ENCODE results near the gene XPO6. TPM values are rescaled to one million over a fixed set of nuclear protein-coding genes. Genes with fewer than 3 reads are reported as not detected.

XPO6 gene
- total and polyA plus RNA-seq, 2 of the 13 experiments (the other 11 are each of a cell fraction or from before 2014, with no cell fraction given): 109 to 129 TPM

GRCh38 chr16:28204622-28205021, 7.1 kb downstream of the XPO6 start (continued):
- TF ChIP-seq ZNF780A (CRISPR knock-in tag; IDR thresholded peaks at IDR 0.05): no peak
- no peak for TF ChIP-seq ZKSCAN5 (CRISPR knock-in tag; IDR thresholded peaks at IDR 0.05)
- no peak for TF ChIP-seq ZNF784 (CRISPR knock-in tag; IDR thresholded peaks at IDR 0.05; ENCODE audit: borderline replicate concordance)
- no peak for TF ChIP-seq GTF3A (CRISPR knock-in tag; conservative IDR thresholded peaks at IDR 0.05)
- TF ChIP-seq RBAK (CRISPR knock-in tag; IDR thresholded peaks at IDR 0.05): no peak

GRCh38 chr16:28204204-28204603, 7.6 kb downstream of the XPO6 start:
- Histone ChIP-seq H3K4me1 (ENCODE audit: insufficient read depth, low read length) (peaks cover 46% of the 10 kb centered on the region), H3K9me3 (ENCODE audit: low read length) (no peaks in the 10 kb centered on the region), H4K20me1 (ENCODE audit: insufficient read depth, low read length) (peaks cover 16% of the 10 kb centered on the region), H3K4me3 (replicated peaks in 1 of 3; ENCODE audit: insufficient read depth in 1 of 3, low read depth in 2 of 3, low read length in 3 of 3) (no peak overlapping the region), H3K27me3 (ENCODE audit: control insufficient read depth in 1 of 2, insufficient read depth in 2 of 2, low read length in 2 of 2) (no peaks in the 10 kb centered on the region), H3K9ac (ENCODE audit: insufficient read depth, low read depth, low read length) (no peak overlapping the region), H3K79me2 (ENCODE audit: insufficient read depth, low read length) (peaks cover 83% of the 10 kb centered on the region), H3K36me3 (replicated peaks in 1 of 2; ENCODE audit: control insufficient read depth in 1 of 2, insufficient read depth in 2 of 2, low read length in 2 of 2) (peaks cover 27 to 63% of the 10 kb centered on the region in 2 experiments), H3K4me2 (ENCODE audit: low read depth, low read length) (no peak overlapping the region), H2AFZ (ENCODE audit: low read length) (no peak overlapping the region), H3K27ac (ENCODE audit: extremely low read length, insufficient read depth, low read length) (peak overlapping the region; percentile 1)
- CTCF ChIA-PET (ENCODE audit: low intra/inter-chr PET ratio, low total read pairs): no interaction called here
- TF ChIP-seq RAD21 (CRISPR knock-in tag; IDR thresholded peaks at IDR 0.05) (no peak), E2F1 (CRISPR knock-in tag; IDR thresholded peaks at IDR 0.05) (no peak), ZNF607 (CRISPR knock-in tag; IDR thresholded peaks at IDR 0.05; ENCODE audit: borderline replicate concordance) (no peak), DNMT3B (CRISPR knock-in tag; conservative IDR thresholded peaks at IDR 0.05) (no peak), ZBTB14 (CRISPR knock-in tag; IDR thresholded peaks at IDR 0.05) (no peak), MYC (CRISPR knock-in tag; IDR thresholded peaks at IDR 0.05; ENCODE audit: borderline replicate concordance) (no peak), ZSCAN20 (CRISPR knock-in tag; IDR thresholded peaks at IDR 0.05; ENCODE audit: borderline replicate concordance) (no peak), RBFOX2 (IDR thresholded peaks at IDR 0.05; ENCODE audit: low read depth, low read length) (no peak)
- TF ChIP-seq, protein P1, sequence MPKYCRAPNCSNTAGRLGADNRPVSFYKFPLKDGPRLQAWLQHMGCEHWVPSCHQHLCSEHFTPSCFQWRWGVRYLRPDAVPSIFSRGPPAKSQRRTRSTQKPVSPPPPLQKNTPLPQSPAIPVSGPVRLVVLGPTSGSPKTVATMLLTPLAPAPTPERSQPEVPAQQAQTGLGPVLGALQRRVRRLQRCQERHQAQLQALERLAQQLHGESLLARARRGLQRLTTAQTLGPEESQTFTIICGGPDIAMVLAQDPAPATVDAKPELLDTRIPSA (CRISPR knock-in tag; IDR thresholded peaks at IDR 0.05; ENCODE audit: borderline replicate concordance): no peak
- POLR2A ChIA-PET: interaction anchor here (0.6 kb wide), 1 partner anchor 16 kb away, joined by 3 read pairs; no protein-coding TSS in a partner anchor
- no peak for FAIRE-seq
- no TSS peak for BruUV-seq (replicated peaks)
- intact Hi-C loops (cut with micrococcal nuclease; ENCODE audit: unreplicated experiment) (no loop called here), in situ Hi-C loops (cut with HindIII; ENCODE audit: extremely low pct_ligation_motif_present, low pct_unique_long_range_greater_than_20kb) (no loop called here)
- ATAC-seq: no peak; the same call in 2 of the 3 replicates
- no peak for DNase-seq (ENCODE audit: low spot score)
- 95% methylated on average over 4 of the region's 4 CpGs for WGBS (ENCODE audit: low lambda C conversion rate)
